WERI-Rb-1 (cell line): ENCODE results near the gene LARP4B.

ENCODE experiments used
- DNase-seq: peaks from one replicate; pipeline ENCODE4 v3.0.0-alpha.2; 2020
- H3K27ac ChIP-seq: fragments of 250-450 bp; sonication (Bioruptor Pico); 2 replicates; pipeline ENCODE4 v1.5.1; 2020; ENCODE audit warnings: mild to moderate bottlenecking, moderate library complexity
- H3K27me3 ChIP-seq: fragments of 250-450 bp; sonication (Bioruptor Pico); 2 replicates; pipeline ENCODE4 v1.5.1; 2021; ENCODE audit warnings: mild to moderate bottlenecking, low read depth, moderate library complexity; ENCODE audit not compliant: insufficient read depth, severe bottlenecking
- H3K36me3 ChIP-seq: fragments of 250-450 bp; sonication (Bioruptor Pico); 2 replicates; pipeline ENCODE4 v1.5.1; 2020; ENCODE audit warnings: mild to moderate bottlenecking, moderate library complexity
- H3K4me3 ChIP-seq: 2 replicates; pipeline ENCODE4 v1.5.1; 2011; ENCODE audit warnings: low read depth, mild to moderate bottlenecking, control low read depth, low read length
- H3K9me3 ChIP-seq: fragments of 250-450 bp; sonication (Bioruptor Pico); 2 replicates; pipeline ENCODE4 v1.5.1; 2021; ENCODE audit warnings: mild to moderate bottlenecking, moderate library complexity; ENCODE audit not compliant: severe bottlenecking
- CTCF ChIP-seq: IDR thresholded peaks from 2 replicates; pipeline ENCODE4 v1.5.1; 2011; ENCODE audit warnings: low read depth, mild to moderate bottlenecking, control low read depth, inconsistent platforms, low read length

Gene LARP4B

GRCh38 chr10:807163-807957 is 124.1 kb downstream of the LARP4B start:
- Histone ChIP-seq H3K27me3 (no peaks in the 10 kb centered on the region), H3K9me3 (no peaks in the 10 kb centered on the region), H3K4me3 (no peak overlapping the region), H3K27ac (no peak overlapping the region), H3K36me3 (no peaks in the 10 kb centered on the region; the same call in 1 of the 2 replicates)
- DNase-seq = no peak
- TF ChIP-seq CTCF = no peak

- Histone ChIP-seq H3K9me3 (no peaks in the 10 kb centered on the region), H3K36me3 (no peaks in the 10 kb centered on the region; the same call in 1 of the 2 replicates)
- TF ChIP-seq CTCF = no peak
Measured at GRCh38 chr10:806451-807162, 124.9 kb downstream of the LARP4B start.

GRCh38 chr10:805620-806305 is 125.7 kb downstream of the LARP4B start:
- Histone ChIP-seq H3K27me3 (no peaks in the 10 kb centered on the region), H3K36me3 (no peaks in the 10 kb centered on the region; the same call in 1 of the 2 replicates), H3K27ac (no peak overlapping the region), H3K4me3 (no peak overlapping the region), H3K9me3 (no peaks in the 10 kb centered on the region)
- DNase-seq = no peak
- no peak for TF ChIP-seq CTCF

More at GRCh38 chr10:806451-807162, 124.9 kb downstream of the LARP4B start:
- H3K4me3 ChIP-seq = no peak overlapping the region
- no peak overlapping the region for H3K27ac ChIP-seq
- H3K27me3 ChIP-seq = no peaks in the 10 kb centered on the region
- no peak for DNase-seq

DNA sequence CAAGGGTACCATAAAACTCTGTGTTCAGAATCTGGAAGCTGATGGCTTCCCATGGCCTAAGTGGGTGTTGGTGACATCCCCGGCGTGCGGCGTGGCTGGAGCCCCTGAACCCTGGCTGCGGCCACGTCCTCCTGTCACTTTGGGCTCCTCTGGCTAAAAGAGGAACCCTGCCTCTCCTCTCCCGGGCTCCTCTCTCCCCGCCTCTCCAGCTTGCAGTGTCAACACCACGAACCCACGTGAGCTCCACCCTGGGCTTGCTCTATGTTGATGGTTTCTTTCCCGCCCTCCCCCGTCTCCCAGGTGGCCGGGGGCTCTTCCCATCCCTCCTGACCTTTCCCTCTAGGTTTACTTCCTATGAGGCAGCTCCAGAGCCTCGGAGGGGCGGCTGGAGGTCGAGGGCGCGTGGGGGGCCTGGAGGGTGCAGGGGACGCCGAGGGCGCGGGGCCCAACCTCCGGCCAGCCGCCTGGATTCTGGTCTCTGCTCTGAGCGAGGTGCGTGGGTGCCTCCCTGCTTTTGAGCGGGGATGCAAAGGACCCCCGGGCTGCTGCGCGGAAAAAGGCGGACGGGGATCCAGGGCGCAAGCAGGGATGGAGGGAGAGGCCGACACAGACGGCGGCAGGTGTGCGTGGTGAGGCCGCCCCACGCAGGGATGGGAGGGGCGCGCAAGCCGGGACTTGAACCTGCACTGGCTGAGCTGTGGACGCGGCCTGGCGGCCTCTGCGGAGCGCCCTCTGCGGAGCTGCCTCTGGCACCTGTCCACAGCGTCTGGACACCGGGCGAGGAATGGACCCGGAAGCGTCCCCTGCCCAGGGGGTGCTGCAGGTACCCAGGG is 126.5 kb downstream of the LARP4B start:
- Histone ChIP-seq H3K4me3 (no peak overlapping the region), H3K9me3 (no peaks in the 10 kb centered on the region), H3K36me3 (no peaks in the 10 kb centered on the region; the same call in 1 of the 2 replicates), H3K27ac (no peak overlapping the region), H3K27me3 (no peaks in the 10 kb centered on the region)
- DNase-seq = no peak
- TF ChIP-seq CTCF = no peak

- Histone ChIP-seq H3K9me3 (no peaks in the 10 kb centered on the region), H3K27ac (no peak overlapping the region), H3K4me3 (no peak overlapping the region), H3K27me3 (no peaks in the 10 kb centered on the region), H3K36me3 (no peaks in the 10 kb centered on the region; the same call in 1 of the 2 replicates)
- no peak for TF ChIP-seq CTCF
- no peak for DNase-seq
Measured at GRCh38 chr10:804191-804781, 127.2 kb downstream of the LARP4B start.
